Keratinocyte (primary cell): Measurements from ENCODE around the gene CNKSR2. TPM values are rescaled to one million over a fixed set of nuclear protein-coding genes. Genes with fewer than 3 reads are reported as not detected.

Experiments
- DNase-seq: peaks from one replicate; pipeline ENCODE4 v3.0.0-alpha.2; 2011; ENCODE audit warnings: low read depth, missing footprints, low spot score
- FAIRE-seq: peaks from 2 replicates; lab custom pipeline; 2011; peaks lifted over from hg19 to GRCh38; lab: Jason Lieb, UNC
- H2AFZ ChIP-seq: 2 replicates; pipeline ENCODE4 v1.6.0; 2012; ENCODE audit warnings: low read length, control low read depth, inconsistent platforms; ENCODE audit not compliant: control insufficient read depth
- H3K27ac ChIP-seq: 2 replicates; pipeline ENCODE4 v1.5.1; 2011; ENCODE audit warnings: low read length; ENCODE audit not compliant: control insufficient read depth, insufficient read depth
- H3K27me3 ChIP-seq: 3 replicates; pipeline ENCODE4 v1.6.0; 2011; ENCODE audit warnings: low read length; ENCODE audit not compliant: control insufficient read depth, insufficient read depth; ENCODE audit errors: extremely low read depth
- H3K36me3 ChIP-seq, 2 experiments: 2 replicates in 1 of 2; 3 replicates in 1 of 2; pipeline ENCODE4 v1.5.1; 2011; ENCODE audit warnings: low read length in 2 of 2, mild to moderate bottlenecking in 1 of 2; ENCODE audit not compliant: control insufficient read depth in 2 of 2, insufficient read depth in 2 of 2; ENCODE audit errors: extremely low read depth in 1 of 2
- H3K4me1 ChIP-seq: 3 replicates; pipeline ENCODE4 v1.5.1; 2011; ENCODE audit warnings: low read length; ENCODE audit not compliant: control insufficient read depth, insufficient read depth; ENCODE audit errors: extremely low read depth
- H3K4me2 ChIP-seq: 3 replicates; pipeline ENCODE4 v1.6.0; 2011; ENCODE audit warnings: low read depth, low read length; ENCODE audit not compliant: control insufficient read depth, insufficient read depth; ENCODE audit errors: extremely low read depth
- H3K4me3 ChIP-seq, 3 experiments: fragments of 200-600 bp in 1 of 3; sonication (generic) in 1 of 3; 2 replicates in 2 of 3; 3 replicates in 1 of 3; pipeline ENCODE4 v1.5.1; 2011 to 2016; ENCODE audit warnings: low read length in 3 of 3, mild to moderate bottlenecking in 3 of 3, control low read depth in 2 of 3, inconsistent platforms in 1 of 3, low read depth in 1 of 3, mixed read lengths in 1 of 3, mixed run types in 1 of 3, moderate library complexity in 1 of 3; ENCODE audit not compliant: control insufficient read depth in 2 of 3, insufficient read depth in 2 of 3; ENCODE audit errors: extremely low read depth in 1 of 3
- H3K79me2 ChIP-seq: 2 replicates; pipeline ENCODE4 v1.6.0; 2012; ENCODE audit warnings: low read length; ENCODE audit not compliant: control insufficient read depth, insufficient read depth
- H3K9ac ChIP-seq: 3 replicates; pipeline ENCODE4 v1.6.0; 2011; ENCODE audit warnings: low read length; ENCODE audit not compliant: control insufficient read depth, insufficient read depth; ENCODE audit errors: extremely low read depth
- H3K9me1 ChIP-seq: 3 replicates; pipeline ENCODE4 v1.6.0; 2011; ENCODE audit warnings: low read length; ENCODE audit not compliant: control insufficient read depth, insufficient read depth; ENCODE audit errors: extremely low read depth
- H3K9me3 ChIP-seq: 2 replicates; pipeline ENCODE4 v1.5.1; 2012; ENCODE audit warnings: low read depth, low read length; ENCODE audit not compliant: control insufficient read depth
- H4K20me1 ChIP-seq: 3 replicates; pipeline ENCODE4 v1.6.0; 2011; ENCODE audit warnings: low read length; ENCODE audit not compliant: control insufficient read depth, insufficient read depth; ENCODE audit errors: extremely low read depth
- EZH2 ChIP-seq: IDR thresholded peaks from one replicate; pipeline ENCODE4 v1.6.1; 2012; ENCODE audit warnings: inconsistent platforms, mild to moderate bottlenecking, low read length, moderate library complexity
- dilution Hi-C: fragments of 300-500 bp; cut with MboI; formaldehyde crosslinking; loops from one replicate; pipeline ENCODE4 v1.7.0; 2020; ENCODE audit warnings: low sequenced_read_pairs; ENCODE audit not compliant: extremely low pct_ligation_motif_present
- polyA plus RNA-seq, 5 experiments: library from polyadenylated mRNA; depleted of rRNA in 3 of 5; stranded (reverse) in 3 of 5; stranded (forward) in 1 of 5; unstranded in 1 of 5; fragments of >200 nt; gene quantifications; 1 replicate in 1 of 5; 2 replicates in 3 of 5; 3 replicates in 1 of 5; pipeline versions ENCODE4 v1.2.1 to v1.2.3, GENCODE V29; 2011 to 2012; ENCODE audit warnings: missing spikeins in 2 of 5, low read depth in 1 of 5, low replicate concordance in 1 of 5
- TF ChIP-seq, protein P1 (sequence below), 3 experiments: IDR thresholded peaks in 1 of 3; conservative IDR thresholded peaks in 1 of 3; optimal IDR thresholded peaks in 1 of 3; 2 replicates in 2 of 3; 3 replicates in 1 of 3; pipeline versions ENCODE3 to v1.5.1; 2011; ENCODE audit warnings: low read length in 3 of 3, mild to moderate bottlenecking in 3 of 3, moderate library complexity in 2 of 3, control low read depth in 1 of 3, inconsistent platforms in 1 of 3; ENCODE audit not compliant: insufficient read depth in 2 of 3; ENCODE audit errors: extremely low read depth in 1 of 3

Gene CNKSR2
- polyA plus RNA-seq, 1 donor (not counting 4 experiments of a cell fraction or from before 2014, with no cell fraction given), result 0.63 TPM

DNA sequence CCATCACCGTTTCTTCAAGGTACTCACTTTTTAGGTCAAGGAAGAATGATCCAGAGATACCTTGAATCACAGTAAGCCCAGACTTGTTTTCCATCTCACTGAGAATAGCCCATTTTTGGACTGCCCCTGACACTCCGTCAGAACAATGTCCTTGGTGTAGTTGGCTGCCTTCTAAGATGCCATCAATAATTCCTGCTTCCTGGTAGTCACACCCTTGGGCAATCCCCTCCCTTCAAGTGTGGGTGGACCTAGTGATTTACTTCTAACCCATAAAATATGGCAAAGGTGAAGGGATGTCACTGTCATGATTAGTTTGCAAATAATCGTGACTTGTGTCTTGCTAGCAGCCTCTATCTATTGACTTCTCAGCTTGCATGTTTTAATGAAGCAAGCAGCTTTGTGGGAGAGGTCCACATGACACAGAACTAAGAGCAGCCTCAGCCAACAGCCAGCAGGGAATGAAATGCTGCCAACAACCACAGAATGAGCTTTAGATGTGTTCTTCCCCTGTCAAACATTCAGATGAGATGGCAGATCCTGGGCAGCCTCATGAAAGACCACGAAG is 303.9 kb downstream of the CNKSR2 start:
- Histone ChIP-seq H3K4me3 (no peak overlapping the region), H3K36me3 (no peaks in the 10 kb centered on the region), H3K9ac (no peak overlapping the region), H3K27ac (no peak overlapping the region), H4K20me1 (no peaks in the 10 kb centered on the region), H3K9me1 (no peaks in the 10 kb centered on the region), H3K4me2 (no peak overlapping the region), H3K79me2 (no peaks in the 10 kb centered on the region), H3K9me3 (no peaks in the 10 kb centered on the region), H3K4me1 (no peaks in the 10 kb centered on the region), H2AFZ (no peak overlapping the region), H3K27me3 (no peaks in the 10 kb centered on the region)
- FAIRE-seq (no peak), DNase-seq (no peak)
- TF ChIP-seq, protein P1, sequence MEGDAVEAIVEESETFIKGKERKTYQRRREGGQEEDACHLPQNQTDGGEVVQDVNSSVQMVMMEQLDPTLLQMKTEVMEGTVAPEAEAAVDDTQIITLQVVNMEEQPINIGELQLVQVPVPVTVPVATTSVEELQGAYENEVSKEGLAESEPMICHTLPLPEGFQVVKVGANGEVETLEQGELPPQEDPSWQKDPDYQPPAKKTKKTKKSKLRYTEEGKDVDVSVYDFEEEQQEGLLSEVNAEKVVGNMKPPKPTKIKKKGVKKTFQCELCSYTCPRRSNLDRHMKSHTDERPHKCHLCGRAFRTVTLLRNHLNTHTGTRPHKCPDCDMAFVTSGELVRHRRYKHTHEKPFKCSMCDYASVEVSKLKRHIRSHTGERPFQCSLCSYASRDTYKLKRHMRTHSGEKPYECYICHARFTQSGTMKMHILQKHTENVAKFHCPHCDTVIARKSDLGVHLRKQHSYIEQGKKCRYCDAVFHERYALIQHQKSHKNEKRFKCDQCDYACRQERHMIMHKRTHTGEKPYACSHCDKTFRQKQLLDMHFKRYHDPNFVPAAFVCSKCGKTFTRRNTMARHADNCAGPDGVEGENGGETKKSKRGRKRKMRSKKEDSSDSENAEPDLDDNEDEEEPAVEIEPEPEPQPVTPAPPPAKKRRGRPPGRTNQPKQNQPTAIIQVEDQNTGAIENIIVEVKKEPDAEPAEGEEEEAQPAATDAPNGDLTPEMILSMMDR (optimal IDR thresholded peaks at IDR 0.05 in 1 of 3, IDR thresholded peaks at IDR 0.05 in 1 of 3, conservative IDR thresholded peaks at IDR 0.05 in 1 of 3; ENCODE audit: extremely low read depth in 1 of 3, insufficient read depth in 2 of 3, low read length in 3 of 3), result no peak
- no peak for TF ChIP-seq EZH2
- dilution Hi-C loops, result no loop called here

DNA sequence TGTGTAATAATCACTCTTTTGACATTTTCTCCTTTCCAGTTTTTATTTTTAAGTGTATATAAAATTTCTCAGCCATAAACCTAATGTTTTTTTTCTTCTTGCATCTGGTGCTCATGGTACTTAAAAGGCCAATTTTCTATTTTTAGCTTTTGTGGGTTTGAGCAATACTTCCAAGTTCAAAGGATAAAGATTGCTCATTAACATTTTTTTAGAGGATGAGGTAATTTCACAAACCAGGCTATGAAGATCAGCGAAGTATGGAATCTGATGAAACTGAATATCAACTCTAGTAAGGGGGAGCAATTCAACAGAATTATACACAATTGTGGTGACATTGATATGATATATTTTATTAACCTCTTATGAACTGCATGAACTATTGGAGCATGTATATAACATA is 309.7 kb downstream of the CNKSR2 start:
- Histone ChIP-seq H3K9me3 (no peaks in the 10 kb centered on the region), H3K27ac (no peak overlapping the region), H3K4me2 (no peak overlapping the region), H3K79me2 (no peaks in the 10 kb centered on the region), H3K9ac (no peak overlapping the region), H3K36me3 (no peaks in the 10 kb centered on the region), H3K27me3 (no peaks in the 10 kb centered on the region), H4K20me1 (no peaks in the 10 kb centered on the region), H2AFZ (no peak overlapping the region), H3K9me1 (no peaks in the 10 kb centered on the region), H3K4me3 (no peak overlapping the region), H3K4me1 (no peaks in the 10 kb centered on the region)
- dilution Hi-C loops, result no loop called here
- FAIRE-seq (no peak), DNase-seq (no peak)
- TF ChIP-seq EZH2, result no peak
- TF ChIP-seq, protein P1 (optimal IDR thresholded peaks at IDR 0.05 in 1 of 3, IDR thresholded peaks at IDR 0.05 in 1 of 3, conservative IDR thresholded peaks at IDR 0.05 in 1 of 3; ENCODE audit: extremely low read depth in 1 of 3, insufficient read depth in 2 of 3, low read length in 3 of 3), result no peak
